Right cardiac atrium (tissue), 5 donors: ENCODE results near the gene TCF7L2. TPM values are rescaled to one million over a fixed set of nuclear protein-coding genes. Genes with fewer than 3 reads are reported as not detected.

ENCODE experiments used
- ATAC-seq, 2 donors: fragments of 200-7000 bp; cut with Tn5 transposase; one replicate each; pipeline versions ENCODE4 v1.8.0 to v1.9.1; 2020; ENCODE audit warnings: moderate library complexity in 2 of 2, mild to moderate bottlenecking in 1 of 2
- DNase-seq, 3 donors: peaks; one replicate each; pipeline ENCODE4 v3.0.0-alpha.2; 2020
- H3K27ac ChIP-seq: one replicate; pipeline ENCODE4 v1.5.1; 2013; ENCODE audit warnings: mild to moderate bottlenecking, low read length, control low read depth, moderate library complexity
- H3K27me3 ChIP-seq: one replicate; pipeline ENCODE4 v1.6.1; 2013; ENCODE audit not compliant: control insufficient read depth, insufficient read depth
- H3K4me1 ChIP-seq: one replicate; pipeline ENCODE4 v1.6.1; 2013; ENCODE audit warnings: low read length; ENCODE audit not compliant: control insufficient read depth, insufficient read depth
- H3K4me3 ChIP-seq: one replicate; pipeline ENCODE4 v1.5.1; 2013; ENCODE audit warnings: low read length, control low read depth
- H3K9me3 ChIP-seq: one replicate; pipeline ENCODE4 v1.6.1; 2013; ENCODE audit warnings: low read length; ENCODE audit not compliant: control insufficient read depth
- WGBS: extraction: QIAGEN DNeasy Blood & Tissue Kit; methylation state at CpG from one replicate; pipeline ENCODE4 v1.1.7; 2013; 5-methylcytosine and 5-hydroxymethylcytosine counted together
- intact Hi-C, 4 donors: fragments of 100-400 bp; cut with DNase I; formaldehyde crosslinking; loops; one replicate each; pipeline versions ENCODE4 v1.11.0 to v1.14.0; 2022 to 2023
- polyA plus RNA-seq: library from polyadenylated mRNA; stranded (reverse); fragments of 200-250 nt; gene quantifications from one replicate; pipeline ENCODE4 v1.2.3, GENCODE V29; 2013
- total RNA-seq, 4 donors: library from RNA; stranded (reverse); fragmentation: NEBNext Ultra II Directional; extraction: Animal tissue kit (Norgen Biotek cat#: 25700); gene quantifications; one replicate each; pipeline ENCODE4 v1.2.1, GENCODE V29; 2021
- donor health status: healthy with polysubstance abuse.
- donor health status: DM: no; HTN: yes; CAD: no.
- donor health status: DM: no; HTN: no; CAD: no.
- donor health status: DM: no; HTN: yes; CAD: no; lungs with severe emphysema.
- donor health status: DM: yes; HTN: yes; CAD: no.

Gene TCF7L2
- total and polyA plus RNA-seq, 5 donors: 9.2 to 18.7 (median 15.8) TPM

DNA sequence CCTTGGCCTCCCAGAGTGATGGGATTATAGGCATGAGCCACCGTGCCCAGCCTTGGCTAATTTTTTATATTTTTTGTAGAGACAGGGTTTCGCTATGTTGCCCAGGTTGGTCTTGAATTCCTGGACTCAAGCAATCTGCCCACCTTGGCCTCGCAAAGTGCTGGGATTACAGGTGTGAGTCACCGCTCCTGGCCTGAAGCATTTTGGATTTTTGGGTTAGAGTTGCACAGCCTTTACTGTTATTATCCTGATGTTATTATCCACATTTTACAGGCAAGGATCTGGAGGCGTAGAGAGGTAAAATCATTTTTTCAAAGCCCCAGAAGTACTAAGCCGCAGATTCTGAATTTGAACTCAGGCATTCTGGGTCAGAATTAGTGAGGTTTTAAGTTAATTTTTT lies 75.4 kb downstream of the TCF7L2 start:
- Histone ChIP-seq H3K9me3 (no peaks in the 10 kb centered on the region), H3K4me1 (peaks cover 24% of the 10 kb centered on the region), H3K27me3 (no peaks in the 10 kb centered on the region), H3K4me3 (no peak overlapping the region), H3K27ac (no peak overlapping the region)
- intact Hi-C loops: no loop called here
- ATAC-seq: no peak
- no peak for DNase-seq
- WGBS: 96% methylated on average over 6 of the region's 6 CpGs

- 51% methylated on average over 4 of the region's 4 CpGs for WGBS
- H3K9me3 ChIP-seq: no peaks in the 10 kb centered on the region
- H3K27me3 ChIP-seq: no peaks in the 10 kb centered on the region
- ATAC-seq (no peak), DNase-seq (no peak)
- H3K4me3 ChIP-seq: no peak overlapping the region
- H3K4me1 ChIP-seq: peaks cover 20% of the 10 kb centered on the region
- intact Hi-C loops: no loop called here
- H3K27ac ChIP-seq: no peak overlapping the region
These were observed 76.6 kb downstream of the TCF7L2 start for GRCh38 chr10:113026679-113027078.

DNA sequence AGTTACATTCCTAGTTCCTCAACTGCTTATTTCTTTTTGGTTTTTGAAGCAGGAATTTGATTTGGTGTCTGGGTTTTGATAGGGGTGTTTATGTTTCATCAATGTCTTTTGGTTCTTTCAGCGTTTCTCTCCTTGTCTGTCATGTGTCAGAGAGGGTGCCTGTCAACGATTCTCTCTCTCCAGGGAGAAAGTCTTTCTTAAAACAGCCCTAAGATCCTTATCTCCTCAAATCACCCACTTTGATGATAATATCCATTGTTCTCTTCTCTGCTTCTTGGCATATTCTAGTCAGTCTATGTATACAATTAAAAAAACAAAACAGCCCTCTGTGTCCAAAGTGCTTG lies 77.2 kb downstream of the TCF7L2 start:
- no peak overlapping the region for H3K27ac ChIP-seq
- ATAC-seq: no peak

GRCh38 chr10:113027574-113028455 lies 77.8 kb downstream of the TCF7L2 start:
- Histone ChIP-seq H3K4me3 (no peak overlapping the region), H3K27me3 (no peaks in the 10 kb centered on the region), H3K4me1 (peaks cover 17% of the 10 kb centered on the region), H3K27ac (peak overlapping the region; percentile 45), H3K9me3 (no peaks in the 10 kb centered on the region)
- WGBS: 27% methylated on average over 15 of the region's 15 CpGs
- intact Hi-C loops: no loop called here
- DNase-seq (no peak), ATAC-seq (peak; percentile 50 to 76)

More for the DNA sequence above, 77.2 kb downstream of the TCF7L2 start:
- Histone ChIP-seq H3K27me3 (no peaks in the 10 kb centered on the region), H3K4me3 (no peak overlapping the region), H3K4me1 (peaks cover 19% of the 10 kb centered on the region), H3K9me3 (no peaks in the 10 kb centered on the region)
- intact Hi-C loops: no loop called here
- DNase-seq: no peak
- WGBS: 14% methylated on average over 2 of the region's 2 CpGs

DNA sequence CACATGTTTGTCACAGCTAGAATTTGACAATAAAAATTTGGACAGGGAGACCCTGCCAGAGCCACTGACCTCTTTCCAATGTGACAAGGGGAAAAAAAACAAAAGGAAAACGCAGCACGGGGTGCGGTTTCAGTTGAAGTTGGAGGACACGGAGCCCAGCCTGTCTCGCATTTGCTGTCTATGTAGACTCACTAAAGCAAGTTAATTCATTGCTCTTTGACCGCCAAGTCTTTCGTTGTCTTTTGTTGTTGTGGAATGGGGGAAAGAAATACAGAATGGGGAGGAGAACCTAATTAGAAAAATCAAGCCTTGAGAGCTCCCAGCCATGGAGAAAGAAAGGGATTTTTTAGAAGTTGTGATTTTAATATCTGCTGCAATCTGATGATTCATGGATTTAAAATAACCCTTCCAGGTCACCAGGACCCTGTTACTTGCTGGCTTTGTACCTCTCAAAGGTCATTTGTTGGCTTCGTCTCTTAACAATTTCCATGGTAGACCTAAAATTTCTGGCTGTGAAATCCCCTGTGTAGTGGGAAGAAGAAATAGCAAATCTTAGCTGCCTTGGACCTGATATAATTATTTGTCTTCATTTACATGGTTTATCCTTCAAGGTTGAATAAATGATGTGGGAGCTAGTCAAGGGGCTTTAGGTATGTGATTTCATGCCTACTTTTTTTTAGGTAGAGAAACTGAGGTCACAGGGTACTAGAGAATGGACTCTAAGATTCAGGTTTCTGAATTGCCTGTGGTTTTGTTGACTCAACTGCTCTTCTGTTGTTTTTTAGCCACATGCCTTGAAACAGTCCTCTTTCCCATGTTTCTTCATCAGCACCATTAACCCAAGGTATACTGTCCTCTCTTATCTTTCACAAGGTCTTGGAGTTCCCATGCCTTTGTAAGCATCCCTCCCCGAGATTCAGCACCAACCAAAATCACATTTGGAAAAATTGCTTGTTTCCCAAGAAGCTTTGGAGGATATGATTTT lies 78.7 kb downstream of the TCF7L2 start:
- ATAC-seq (peak in 1 of 2 donors; percentile 35), DNase-seq (no peak)
- Histone ChIP-seq H3K4me3 (no peak overlapping the region), H3K9me3 (no peaks in the 10 kb centered on the region), H3K27ac (peak overlapping the region; percentile 23), H3K27me3 (no peaks in the 10 kb centered on the region), H3K4me1 (peaks cover 14% of the 10 kb centered on the region)
- intact Hi-C loops: no loop called here
- WGBS: 48% methylated on average over 9 of the region's 9 CpGs

GRCh38 chr10:113030453-113030852 lies 80.4 kb downstream of the TCF7L2 start:
- intact Hi-C loops: no loop called here
- H3K4me1 ChIP-seq: peaks cover 14% of the 10 kb centered on the region
- ATAC-seq (no peak), DNase-seq (no peak)
- WGBS: 86% methylated on average over 1 of the region's 1 CpG
- no peak overlapping the region for H3K27ac ChIP-seq
- no peaks in the 10 kb centered on the region for H3K27me3 ChIP-seq
- H3K9me3 ChIP-seq: no peaks in the 10 kb centered on the region
- no peak overlapping the region for H3K4me3 ChIP-seq

DNA sequence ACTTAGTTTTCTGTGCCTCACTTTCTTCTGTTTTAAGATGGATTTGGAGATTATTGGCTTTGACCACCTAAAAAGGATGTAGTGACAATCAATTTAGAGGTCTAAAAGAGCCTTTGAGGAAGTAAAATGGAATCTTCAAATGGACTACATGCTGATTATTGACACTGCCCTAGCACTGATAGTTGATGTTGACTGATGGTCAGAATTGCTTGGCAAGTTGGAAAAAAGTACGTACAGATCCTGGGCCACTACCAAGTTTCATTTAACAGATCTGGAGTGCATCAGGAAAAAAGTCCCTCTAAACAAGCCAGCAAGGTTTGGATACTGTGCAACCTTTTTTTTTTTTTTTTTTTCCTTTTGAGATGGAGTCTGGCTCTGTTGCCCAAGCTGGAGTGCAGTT lies 81.1 kb downstream of the TCF7L2 start:
- DNase-seq: no peak
- ATAC-seq: no peak
- Histone ChIP-seq H3K27ac (no peak overlapping the region), H3K4me3 (no peak overlapping the region), H3K4me1 (peaks cover 15% of the 10 kb centered on the region), H3K9me3 (no peaks in the 10 kb centered on the region), H3K27me3 (no peaks in the 10 kb centered on the region)
- intact Hi-C loops: no loop called here
- 75% methylated on average over 1 of the region's 1 CpG for WGBS

GRCh38 chr10:113033991-113034390 lies 83.9 kb downstream of the TCF7L2 start:
- intact Hi-C loops: no loop called here
- ATAC-seq: no peak

DNA sequence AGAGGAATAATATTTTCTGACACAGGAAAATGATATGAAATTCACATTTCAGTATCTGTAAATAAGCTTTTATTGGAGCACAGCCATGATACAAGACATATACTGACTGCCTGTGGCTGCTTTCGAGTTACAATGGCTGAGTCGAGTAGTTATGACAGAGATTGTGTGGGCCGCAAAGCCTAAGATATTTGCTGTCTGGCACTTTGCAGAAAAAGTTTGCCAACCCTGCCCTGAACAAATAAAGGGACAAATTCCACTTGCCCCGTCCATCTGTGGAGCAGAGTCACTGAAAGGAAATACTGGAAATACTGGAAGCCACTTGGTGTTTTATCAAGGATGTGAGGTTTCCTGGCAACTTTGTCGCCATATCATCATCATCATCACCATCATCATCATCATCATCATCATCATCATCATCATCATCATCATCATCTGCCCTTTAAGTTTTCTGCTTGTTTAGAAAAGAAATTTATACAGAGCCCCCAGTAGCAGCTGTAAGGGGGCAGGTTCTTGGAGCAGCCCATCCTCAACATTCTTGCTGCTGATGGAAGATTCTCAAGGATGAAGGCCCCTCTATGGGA lies 85.8 kb downstream of the TCF7L2 start:
- WGBS: 42% methylated on average over 5 of the region's 5 CpGs
- Histone ChIP-seq H3K4me1 (peaks cover 1% of the 10 kb centered on the region), H3K27ac (peak overlapping the region; percentile 34), H3K9me3 (no peaks in the 10 kb centered on the region), H3K27me3 (no peaks in the 10 kb centered on the region), H3K4me3 (no peak overlapping the region)
- DNase-seq: no peak
- intact Hi-C loops: no loop called here
- peak; percentile 57 to 65 for ATAC-seq

More at GRCh38 chr10:113033991-113034390, 83.9 kb downstream of the TCF7L2 start:
- no peaks in the 10 kb centered on the region for H3K9me3 ChIP-seq
- H3K27me3 ChIP-seq: no peaks in the 10 kb centered on the region
- peaks cover 1% of the 10 kb centered on the region for H3K4me1 ChIP-seq
- H3K4me3 ChIP-seq: no peak overlapping the region
- DNase-seq: no peak
- WGBS: 94% methylated on average over 8 of the region's 8 CpGs
- no peak overlapping the region for H3K27ac ChIP-seq

- Histone ChIP-seq H3K9me3 (no peaks in the 10 kb centered on the region), H3K27me3 (no peaks in the 10 kb centered on the region), H3K4me1 (peaks cover 1% of the 10 kb centered on the region), H3K4me3 (no peak overlapping the region), H3K27ac (no peak overlapping the region)
- DNase-seq (no peak), ATAC-seq (no peak)
- intact Hi-C loops: no loop called here
- 63% methylated on average over 2 of the region's 2 CpGs for WGBS
These were observed 86.6 kb downstream of the TCF7L2 start for GRCh38 chr10:113036619-113037018.

DNA sequence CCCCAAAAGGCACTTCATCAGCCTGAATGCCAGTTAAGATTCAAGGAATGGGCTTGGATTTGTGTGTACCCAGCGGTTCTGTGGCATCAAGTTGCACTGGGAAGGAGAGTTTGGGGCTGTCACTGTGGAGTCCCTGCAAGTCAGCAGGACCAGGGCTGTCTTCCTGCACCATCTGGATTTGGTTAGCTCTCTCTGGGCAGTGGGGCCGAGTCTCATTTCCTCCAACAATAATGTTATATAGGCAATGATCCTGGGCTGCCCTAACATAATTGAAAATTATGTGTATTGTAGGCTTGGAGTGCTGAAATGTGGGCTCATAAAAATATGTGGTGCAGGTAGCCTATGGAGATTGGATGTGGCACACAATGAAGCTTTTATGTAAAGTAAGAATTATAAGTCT lies 87.2 kb downstream of the TCF7L2 start:
- Histone ChIP-seq H3K27ac (no peak overlapping the region), H3K4me1 (peaks cover 1% of the 10 kb centered on the region), H3K27me3 (no peaks in the 10 kb centered on the region), H3K9me3 (no peaks in the 10 kb centered on the region), H3K4me3 (no peak overlapping the region)
- WGBS: 86% methylated on average over 2 of the region's 2 CpGs
- intact Hi-C loops: no loop called here
- DNase-seq (no peak), ATAC-seq (no peak)
